GM23248 (cell line): ENCODE results near the gene MOBP.

Experiments used
- EZH2 ChIP-seq: fragments of 200-600 bp; sonication (generic); IDR thresholded peaks from 2 replicates; pipeline ENCODE4 v1.6.1; 2018; ENCODE audit warnings: antibody characterized with exemption, mild to moderate bottlenecking; ENCODE audit not compliant: insufficient read depth, poor library complexity, severe bottlenecking
- EZH2phosphoT487 ChIP-seq: fragments of 200-600 bp; sonication (generic); IDR thresholded peaks from 2 replicates; pipeline ENCODE4 v1.6.1; 2018; ENCODE audit warnings: antibody characterized with exemption, moderate library complexity, mild to moderate bottlenecking, low read depth; ENCODE audit not compliant: insufficient read depth

- TF ChIP-seq EZH2 (no peak), EZH2phosphoT487 (no peak)
Observed at GRCh38 chr3:39541442-39541841, 74.0 kb downstream of the MOBP start.
